OCI-LY7 (cell line): Measurements from ENCODE around the gene TNFAIP8.

Experiments
- CTCF ChIP-seq: fragments of 200-600 bp; sonication (generic); conservative IDR thresholded peaks from 2 replicates; pipeline ENCODE4 v1.5.1; 2014; ENCODE audit warnings: mild to moderate bottlenecking, antibody characterized with exemption, low read length, moderate library complexity, mixed read lengths
- EZH2phosphoT487 ChIP-seq: fragments of 200-600 bp; sonication (generic); IDR thresholded peaks from 2 replicates; pipeline ENCODE4 v1.6.1; 2018; ENCODE audit warnings: low read depth, borderline replicate concordance, mild to moderate bottlenecking, mixed run types, antibody characterized with exemption, low read length, moderate library complexity, mixed read lengths

GRCh38 chr5:119355244-119355638 is 578 bp upstream of the TNFAIP8 start:
- TF ChIP-seq CTCF (no peak), EZH2phosphoT487 (no peak)
